Stomach (tissue), 4 donors: ENCODE measurements around the gene BRWD1.

Experiments
- CTCF ChIP-seq, 7 experiments: fragments of 450-650 bp in 4 of 7; fragments of 200-600 bp in 3 of 7; sonication (generic) in 3 of 7; IDR thresholded peaks; one replicate each; pipeline ENCODE4 v1.5.1; 2016 to 2019; ENCODE audit warnings: antibody characterized with exemption in 7 of 7, control low read depth in 2 of 7, mild to moderate bottlenecking in 1 of 7
- EP300 ChIP-seq: sonication (generic); formaldehyde crosslinking; IDR thresholded peaks from one replicate; pipeline ENCODE4 v1.6.1; 2017; ENCODE audit warnings: antibody characterized with exemption
- POLR2A ChIP-seq, 4 donors: fragments of 450-650 bp; IDR thresholded peaks; one replicate each; pipeline ENCODE4 v1.6.1; 2016; ENCODE audit warnings: antibody characterized with exemption in 4 of 4, control low read depth in 2 of 4, mild to moderate bottlenecking in 1 of 4, moderate library complexity in 1 of 4
- POLR2AphosphoS5 ChIP-seq, 3 donors: sonication (generic); formaldehyde crosslinking; IDR thresholded peaks; one replicate each; pipeline ENCODE4 v1.6.1; 2016; ENCODE audit warnings: antibody characterized with exemption in 3 of 3

DNA sequence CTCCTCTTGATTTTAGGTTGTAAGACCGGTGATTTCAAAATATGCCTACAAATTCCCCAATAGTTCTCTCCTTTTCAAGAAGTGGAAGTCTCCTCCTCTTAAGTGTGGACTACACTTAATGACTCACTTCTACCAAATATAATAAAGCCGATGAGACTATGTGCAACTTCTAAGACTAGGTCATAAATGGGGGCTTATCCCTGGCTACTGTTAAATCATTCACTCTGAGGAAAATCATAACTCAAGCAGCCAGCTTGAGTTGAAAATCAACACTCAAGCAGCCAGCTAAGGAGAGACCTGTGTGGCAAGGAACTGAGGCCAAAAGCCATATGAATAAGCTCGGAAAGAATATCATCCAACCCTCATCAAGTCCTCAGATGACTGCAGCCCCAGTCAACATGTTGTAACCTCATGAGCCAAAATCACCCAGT is 80.6 kb downstream of the BRWD1 start:
- TF ChIP-seq POLR2A (IDR thresholded peaks at IDR 0.05): no peak
- no peak for TF ChIP-seq POLR2AphosphoS5 (IDR thresholded peaks at IDR 0.05)
- TF ChIP-seq CTCF (IDR thresholded peaks at IDR 0.05): no peak
- no peak for TF ChIP-seq EP300
